Esophagus muscularis mucosa (tissue), 4 donors: ENCODE measurements around the gene ZNF33A.

Experiments used
- CTCF ChIP-seq, 3 experiments: fragments of 200-600 bp in 2 of 3; fragments of 450-650 bp in 1 of 3; sonication (generic) in 2 of 3; IDR thresholded peaks; one replicate each; pipeline ENCODE4 v1.5.1; 2017 to 2019; ENCODE audit warnings: antibody characterized with exemption in 3 of 3, mild to moderate bottlenecking in 2 of 3, moderate library complexity in 1 of 3
- EP300 ChIP-seq: sonication (generic); formaldehyde crosslinking; IDR thresholded peaks from one replicate; pipeline ENCODE4 v1.6.1; 2017; ENCODE audit warnings: antibody characterized with exemption
- POLR2A ChIP-seq: fragments of 450-650 bp; IDR thresholded peaks from one replicate; pipeline ENCODE4 v1.6.1; 2017; ENCODE audit warnings: antibody characterized with exemption, moderate library complexity, mild to moderate bottlenecking, low read depth
- POLR2AphosphoS5 ChIP-seq, 2 donors: sonication (generic); formaldehyde crosslinking; IDR thresholded peaks; one replicate each; pipeline ENCODE4 v1.6.1; 2017; ENCODE audit warnings: antibody characterized with exemption in 2 of 2

- TF ChIP-seq CTCF (IDR thresholded peaks at IDR 0.05) (no peak), EP300 (no peak), POLR2A (no peak), POLR2AphosphoS5 (IDR thresholded peaks at IDR 0.05) (no peak)
Observed at GRCh38 chr10:38043516-38043915, 33.0 kb downstream of the ZNF33A start.
